Nephron progenitor cell (in vitro differentiated cells): ENCODE results near the gene HACL1.
"Not testable (repeated sequence)": the region's sequence is repeated elsewhere in the genome, so short reads cannot be mapped to it uniquely, and the experiment has no call there.

ENCODE experiments used
- DNase-seq: peaks from one replicate; pipeline ENCODE4 v3.0.0; 2021
- H3K27ac Mint-ChIP-seq: 2 replicates; pipeline ENCODE4 v1.8.0; 2021; ENCODE audit warnings: mild to moderate bottlenecking, moderate library complexity, mixed read lengths
- H3K27me3 Mint-ChIP-seq: 2 replicates; pipeline ENCODE4 v1.8.0; 2021; ENCODE audit warnings: mild to moderate bottlenecking, low read depth, mixed read lengths; ENCODE audit not compliant: poor library complexity
- H3K36me3 Mint-ChIP-seq: 2 replicates; pipeline ENCODE4 v1.8.0; 2021; ENCODE audit warnings: low read depth, mixed read lengths
- H3K4me1 Mint-ChIP-seq: 2 replicates; pipeline ENCODE4 v1.8.0; 2021; ENCODE audit warnings: mixed read lengths
- H3K4me3 Mint-ChIP-seq: 2 replicates; pipeline ENCODE4 v1.8.0; 2021; ENCODE audit warnings: mild to moderate bottlenecking, moderate library complexity, mixed read lengths
- H3K9me3 Mint-ChIP-seq: 2 replicates; pipeline ENCODE4 v1.8.0; 2021; ENCODE audit warnings: mild to moderate bottlenecking, moderate library complexity, mixed read lengths
- CTCF ChIP-seq: fragments of 200-600 bp; sonication (generic); IDR thresholded peaks from 2 replicates; pipeline ENCODE4 v1.5.0; 2021; ENCODE audit warnings: antibody characterized with exemption

The HACL1 gene

GRCh38 chr3:15623535-15624440 lies 22.4 kb upstream of the HACL1 start:
- DNase-seq, result no peak
- H3K4me1 Mint-ChIP-seq, result no peaks in the 10 kb centered on the region
- no peak overlapping the region for H3K4me3 Mint-ChIP-seq
- H3K27me3 Mint-ChIP-seq, result peaks cover 3% of the 10 kb centered on the region
- H3K27ac Mint-ChIP-seq, result no peak overlapping the region
- peaks cover 64% of the 10 kb centered on the region for H3K9me3 Mint-ChIP-seq
- no peak for TF ChIP-seq CTCF
- H3K36me3 Mint-ChIP-seq, result peaks cover 59% of the 10 kb centered on the region

GRCh38 chr3:15619659-15620464 lies 18.5 kb upstream of the HACL1 start:
- not testable (repeated sequence) for DNase-seq, H3K27me3 Mint-ChIP-seq, H3K4me3 Mint-ChIP-seq, H3K4me1 Mint-ChIP-seq, H3K27ac Mint-ChIP-seq
- Mint-ChIP-seq H3K36me3 (peaks cover 56% of the 10 kb centered on the region), H3K9me3 (peaks cover 62% of the 10 kb centered on the region)

- no peak for TF ChIP-seq CTCF
- Mint-ChIP-seq H3K36me3 (peaks cover 24% of the 10 kb centered on the region), H3K27ac (no peak overlapping the region), H3K4me3 (no peak overlapping the region), H3K9me3 (peaks cover 26% of the 10 kb centered on the region), H3K27me3 (peaks cover 3% of the 10 kb centered on the region), H3K4me1 (no peaks in the 10 kb centered on the region)
- DNase-seq, result no peak
Measured at GRCh38 chr3:15616053-15616452, 14.7 kb upstream of the HACL1 start.

GRCh38 chr3:15614958-15615357 lies 13.6 kb upstream of the HACL1 start:
- H3K4me1 Mint-ChIP-seq, result no peaks in the 10 kb centered on the region
- peaks cover 3% of the 10 kb centered on the region for H3K27me3 Mint-ChIP-seq
- DNase-seq, result no peak
- H3K9me3 Mint-ChIP-seq, result peaks cover 15% of the 10 kb centered on the region
- peaks cover 13% of the 10 kb centered on the region for H3K36me3 Mint-ChIP-seq
- no peak for TF ChIP-seq CTCF
- no peak overlapping the region for H3K27ac Mint-ChIP-seq
- H3K4me3 Mint-ChIP-seq, result no peak overlapping the region

GRCh38 chr3:15612001-15612400 lies 10.6 kb upstream of the HACL1 start:
- peaks cover 3% of the 10 kb centered on the region for H3K27me3 Mint-ChIP-seq
- H3K36me3 Mint-ChIP-seq, result no peaks in the 10 kb centered on the region
- DNase-seq, result no peak
- H3K9me3 Mint-ChIP-seq, result no peaks in the 10 kb centered on the region
- no peak for TF ChIP-seq CTCF
- no peak overlapping the region for H3K27ac Mint-ChIP-seq
- H3K4me3 Mint-ChIP-seq, result no peak overlapping the region
- no peaks in the 10 kb centered on the region for H3K4me1 Mint-ChIP-seq

- Mint-ChIP-seq H3K27me3 (peaks cover 3% of the 10 kb centered on the region), H3K4me1 (no peaks in the 10 kb centered on the region), H3K36me3 (peaks cover 2% of the 10 kb centered on the region), H3K4me3 (no peak overlapping the region), H3K9me3 (no peaks in the 10 kb centered on the region), H3K27ac (no peak overlapping the region)
- no peak for DNase-seq
- no peak for TF ChIP-seq CTCF
Measured at GRCh38 chr3:15611018-15611417, 9.6 kb upstream of the HACL1 start.
